Endothelial cell of umbilical vein (primary cell): ENCODE data around the gene CEP350. TPM values are rescaled to one million over a fixed set of nuclear protein-coding genes. Genes with fewer than 3 reads are reported as not detected.

ENCODE experiments used
- BruUV-seq: library from RNA; stranded (reverse); fragments of 400-500 nt; replicated peaks from 2 replicates; lab custom pipeline; 2021; lab: Mats Ljungman, UMichigan
- CTCF ChIA-PET: fragments of 300-600, 350-600 bp; sonication (Branson Sonifier 250); formaldehyde crosslinking; loops from one replicate; lab custom pipeline; 2021; ENCODE audit warnings: antibody characterized with exemption, inconsistent platforms; lab: Charles Lee
- POLR2A ChIA-PET: fragments of 300-600, 350-600 bp; sonication (Branson Sonifier 250); formaldehyde crosslinking; loops from one replicate; lab custom pipeline; 2021; ENCODE audit warnings: antibody characterized with exemption, inconsistent platforms; lab: Charles Lee
- DNase-seq: peaks from one replicate; pipeline ENCODE4 v3.0.0-alpha.2; 2011; ENCODE audit warnings: low read depth, low spot score
- FAIRE-seq: peaks from 2 replicates; lab custom pipeline; 2011; peaks lifted over from hg19 to GRCh38; lab: Jason Lieb, UNC
- H2AFZ ChIP-seq: 2 replicates; pipeline ENCODE4 v1.6.0; 2012; ENCODE audit warnings: low read depth, low read length, control low read depth, inconsistent platforms
- H3K27ac ChIP-seq: 2 replicates; pipeline ENCODE4 v1.5.1; 2011; ENCODE audit warnings: low read depth, mild to moderate bottlenecking, control low read depth, low read length, moderate library complexity; ENCODE audit not compliant: insufficient read depth
- H3K27me3 ChIP-seq, 2 experiments: 2 replicates each; pipeline versions ENCODE4 v1.6.0 to v1.6.1; 2011; ENCODE audit warnings: low read length in 2 of 2, mixed read lengths in 1 of 2; ENCODE audit not compliant: control insufficient read depth in 2 of 2, insufficient read depth in 2 of 2
- H3K36me3 ChIP-seq, 2 experiments: 2 replicates in 1 of 2; 3 replicates in 1 of 2; pipeline ENCODE4 v1.5.1; 2011; ENCODE audit warnings: low read length in 2 of 2, mild to moderate bottlenecking in 1 of 2, moderate library complexity in 1 of 2; ENCODE audit not compliant: control insufficient read depth in 2 of 2, insufficient read depth in 2 of 2; ENCODE audit errors: extremely low read depth in 1 of 2
- H3K4me1 ChIP-seq: 3 replicates; pipeline ENCODE4 v1.5.1; 2011; ENCODE audit warnings: mild to moderate bottlenecking, low read length; ENCODE audit not compliant: control insufficient read depth, insufficient read depth; ENCODE audit errors: extremely low read depth
- H3K4me2 ChIP-seq: 2 replicates; pipeline ENCODE4 v1.6.1; 2011; ENCODE audit warnings: low read length, control low read depth, mixed read lengths; ENCODE audit not compliant: insufficient read depth
- H3K4me3 ChIP-seq, 3 experiments: fragments of 200-600 bp in 1 of 3; sonication (generic), shearing (Covaris generic) in 1 of 3; replicated peaks in 1 of 3; 2 replicates each; pipeline ENCODE4 v1.5.1; 2011 to 2016; ENCODE audit warnings: control low read depth in 3 of 3, low read length in 3 of 3, mild to moderate bottlenecking in 2 of 3, inconsistent platforms in 1 of 3, low read depth in 1 of 3, moderate library complexity in 1 of 3; ENCODE audit not compliant: insufficient read depth in 1 of 3
- H3K79me2 ChIP-seq: 2 replicates; pipeline ENCODE4 v1.6.0; 2012; ENCODE audit warnings: low read length, inconsistent platforms; ENCODE audit not compliant: control insufficient read depth, insufficient read depth
- H3K9ac ChIP-seq: replicated peaks from 2 replicates; pipeline ENCODE3; 2011; ENCODE audit warnings: low read length, control low read depth; ENCODE audit not compliant: insufficient read depth; ENCODE audit errors: extremely low read depth
- H3K9me1 ChIP-seq: replicated peaks from 3 replicates; pipeline ENCODE4 v1.6.0; 2011; ENCODE audit warnings: mild to moderate bottlenecking, low read length; ENCODE audit not compliant: control insufficient read depth, insufficient read depth; ENCODE audit errors: extremely low read depth
- H3K9me3 ChIP-seq: replicated peaks from 2 replicates; pipeline ENCODE4 v1.5.1; 2012; ENCODE audit warnings: low read length, inconsistent platforms; ENCODE audit not compliant: control insufficient read depth, insufficient read depth
- H4K20me1 ChIP-seq: replicated peaks from 2 replicates; pipeline ENCODE3; 2011; ENCODE audit warnings: mild to moderate bottlenecking, low read length; ENCODE audit not compliant: control insufficient read depth, insufficient read depth; ENCODE audit errors: extremely low read depth
- CTCF ChIP-seq, 2 donors: IDR thresholded peaks; 1 replicate in 1 of 2; 2 replicates in 1 of 2; pipeline ENCODE4 v1.5.1; 2011; ENCODE audit warnings: low read length in 2 of 2, mild to moderate bottlenecking in 2 of 2, moderate library complexity in 2 of 2, control low read depth in 1 of 2, inconsistent platforms in 1 of 2, low read depth in 1 of 2; ENCODE audit not compliant: insufficient read depth in 1 of 2; ENCODE audit errors: extremely low read depth in 1 of 2
- EZH2 ChIP-seq: IDR thresholded peaks from 2 replicates; pipeline ENCODE4 v1.6.1; 2012; ENCODE audit warnings: borderline replicate concordance, low read depth, mild to moderate bottlenecking, moderate library complexity, low read length, inconsistent platforms; ENCODE audit not compliant: severe bottlenecking
- FOS ChIP-seq: IDR thresholded peaks from 2 replicates; pipeline ENCODE4 v1.6.1; 2011; ENCODE audit warnings: mild to moderate bottlenecking, low read length, moderate library complexity, borderline replicate concordance; ENCODE audit not compliant: insufficient read depth
- GATA2 ChIP-seq: IDR thresholded peaks from 2 replicates; pipeline ENCODE4 v1.7.0; 2011; ENCODE audit warnings: low read depth, mild to moderate bottlenecking, moderate library complexity, mixed read lengths, low read length; ENCODE audit not compliant: insufficient read length, insufficient read depth
- JUN ChIP-seq: IDR thresholded peaks from 2 replicates; pipeline ENCODE4 v1.6.1; 2011; ENCODE audit warnings: borderline replicate concordance, low read depth; ENCODE audit not compliant: insufficient read length, insufficient read depth
- MAX ChIP-seq: IDR thresholded peaks from 2 replicates; pipeline ENCODE4 v1.6.1; 2011; ENCODE audit not compliant: insufficient read depth, insufficient read length
- MYC ChIP-seq: IDR thresholded peaks from one replicate; pipeline ENCODE4 v1.6.1; 2011; ENCODE audit warnings: mild to moderate bottlenecking, low read depth, low read length
- POLR2A ChIP-seq: IDR thresholded peaks from 2 replicates; pipeline ENCODE4 v1.6.1; 2012; ENCODE audit warnings: low read depth, mild to moderate bottlenecking, control low read depth, low read length
- POLR2AphosphoS5 ChIP-seq: IDR thresholded peaks from 2 replicates; pipeline ENCODE4 v1.6.1; 2012; ENCODE audit warnings: low read depth, mild to moderate bottlenecking, control low read depth, low read length, moderate library complexity; ENCODE audit not compliant: insufficient read depth
- dilution Hi-C: fragments of 300-500 bp; cut with MboI; formaldehyde crosslinking; loops from one replicate; pipeline ENCODE4 v1.15.0; 2019; ENCODE audit warnings: low sequenced_read_pairs; ENCODE audit not compliant: extremely low pct_ligation_motif_present
- intact Hi-C: fragments of 100-400 bp; cut with micrococcal nuclease; formaldehyde crosslinking; loops from one replicate; pipeline ENCODE4 v1.10.0; 2022
- polyA plus RNA-seq, 4 experiments: library from polyadenylated mRNA; depleted of rRNA in 3 of 4; stranded (reverse) in 3 of 4; unstranded in 1 of 4; fragments of >200 nt; gene quantifications; 2 replicates each; pipeline versions ENCODE4 v1.2.1 to v1.2.3, GENCODE V29; 2011 to 2012; ENCODE audit warnings: missing spikeins in 1 of 4
- total RNA-seq: library from RNA; stranded (reverse); gene quantifications from 2 replicates; pipeline ENCODE4 v1.2.3, GENCODE V29; 2021

Gene CEP350
- total and polyA plus RNA-seq, 2 donors (not counting 3 experiments of a cell fraction or from before 2014, with no cell fraction given): 4.8 to 30.1 TPM

DNA sequence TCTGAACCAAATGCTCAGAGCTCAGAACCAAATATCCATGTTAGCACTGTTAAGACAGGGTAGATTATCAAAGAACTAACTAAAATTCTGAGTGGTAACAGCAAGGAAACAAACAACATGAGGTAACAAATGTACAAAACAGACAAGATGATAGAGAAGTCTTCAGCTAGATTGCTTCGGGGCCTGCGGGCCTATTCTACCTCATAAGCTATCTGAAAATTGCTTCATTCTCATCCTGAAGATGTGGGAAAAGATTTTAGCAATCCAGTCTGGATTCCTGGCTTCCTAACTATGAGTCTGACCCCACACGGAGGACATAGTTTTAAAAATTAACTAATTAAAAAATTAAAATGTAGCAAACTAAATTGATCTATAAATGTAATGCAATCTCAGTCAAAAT, 190.8 kb downstream of the CEP350 start:
- DNase-seq (no peak), FAIRE-seq (no peak)
- no peaks in the 10 kb centered on the region for H3K79me2 ChIP-seq
- H3K36me3 ChIP-seq: no peaks in the 10 kb centered on the region
- H3K9me1 ChIP-seq: no peaks in the 10 kb centered on the region
- H3K9me3 ChIP-seq: no peaks in the 10 kb centered on the region
- no peak overlapping the region for H3K27ac ChIP-seq
- H2AFZ ChIP-seq: peak overlapping the region; percentile 43
- dilution Hi-C loops (no loop called here), intact Hi-C loops (no loop called here)
- H3K27me3 ChIP-seq: no peaks in the 10 kb centered on the region
- peaks cover 2% of the 10 kb centered on the region for H3K4me1 ChIP-seq
- ChIA-PET CTCF (interaction anchor here (0.8 to 1.6 kb wide), 5 partner anchors 9 to 239 kb away, joined by 3 to 5 read pairs (median 4); no protein-coding TSS in a partner anchor), POLR2A (no interaction called here)
- BruUV-seq: no TSS peak
- H3K4me3 ChIP-seq: no peak overlapping the region
- H4K20me1 ChIP-seq: no peaks in the 10 kb centered on the region
- no peak overlapping the region for H3K4me2 ChIP-seq
- TF ChIP-seq MYC: no peak
- TF ChIP-seq POLR2A: no peak
- no peak for TF ChIP-seq GATA2
- TF ChIP-seq EZH2: no peak
- no peak for TF ChIP-seq JUN
- no peak for TF ChIP-seq CTCF (IDR thresholded peaks at IDR 0.05; ENCODE audit: extremely low read depth in 1 of 2, insufficient read depth in 1 of 2, low read depth in 1 of 2, low read length in 2 of 2)
- no peak for TF ChIP-seq MAX
- TF ChIP-seq FOS: no peak
- TF ChIP-seq POLR2AphosphoS5: no peak
- no peak overlapping the region for H3K9ac ChIP-seq
